ENCODE measurements around the gene DTHD1.

DTHD1 gene

DNA sequence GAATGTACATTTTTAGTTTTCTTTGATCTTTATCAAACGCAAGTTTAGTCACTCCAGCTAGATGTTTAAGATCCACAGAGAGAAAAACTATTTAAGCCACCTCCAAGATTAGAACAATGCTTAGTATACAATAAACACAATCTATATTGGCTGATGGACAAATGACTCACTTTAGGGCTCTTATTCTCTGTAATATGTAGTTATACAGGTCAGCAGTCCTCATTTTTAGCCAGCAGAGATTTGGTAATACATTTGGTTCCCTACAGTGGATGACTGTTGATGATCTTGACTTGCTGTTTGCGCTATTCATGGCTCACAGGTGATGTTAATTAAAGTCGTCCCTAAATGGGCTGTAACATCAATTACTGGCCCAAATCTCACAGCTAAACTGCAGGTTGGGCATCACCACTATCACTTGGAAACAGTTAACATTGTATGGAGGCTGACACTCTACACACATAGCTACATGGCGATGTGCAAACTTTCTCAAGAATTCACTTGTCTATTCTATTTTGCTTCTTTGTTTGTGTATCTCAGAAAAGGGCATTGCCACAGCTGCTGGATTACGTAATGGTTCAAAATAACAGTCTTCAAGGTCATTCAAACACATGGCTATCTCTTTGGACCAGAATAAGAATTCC is 11.8 kb upstream of the DTHD1 start:
- no peak for FAIRE-seq

DNA sequence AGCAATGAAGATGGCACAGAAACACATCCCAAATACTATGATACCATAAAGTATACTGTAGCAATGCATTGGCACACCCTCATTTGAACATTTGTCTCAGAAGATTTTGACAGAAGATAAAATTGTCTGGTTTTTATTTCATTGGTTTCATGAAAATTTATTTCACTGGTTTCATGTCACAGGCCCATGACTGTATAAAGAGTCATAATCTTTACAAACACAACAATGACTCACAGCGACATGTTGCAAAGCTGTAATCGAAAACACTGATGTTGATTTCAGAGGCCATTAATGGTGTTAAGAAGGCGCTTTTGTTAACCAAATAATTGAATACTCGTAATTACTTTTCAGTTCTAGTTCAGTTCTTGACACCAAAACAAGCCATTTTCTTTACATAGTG is 8.1 kb upstream of the DTHD1 start:
- no peak for FAIRE-seq

DNA sequence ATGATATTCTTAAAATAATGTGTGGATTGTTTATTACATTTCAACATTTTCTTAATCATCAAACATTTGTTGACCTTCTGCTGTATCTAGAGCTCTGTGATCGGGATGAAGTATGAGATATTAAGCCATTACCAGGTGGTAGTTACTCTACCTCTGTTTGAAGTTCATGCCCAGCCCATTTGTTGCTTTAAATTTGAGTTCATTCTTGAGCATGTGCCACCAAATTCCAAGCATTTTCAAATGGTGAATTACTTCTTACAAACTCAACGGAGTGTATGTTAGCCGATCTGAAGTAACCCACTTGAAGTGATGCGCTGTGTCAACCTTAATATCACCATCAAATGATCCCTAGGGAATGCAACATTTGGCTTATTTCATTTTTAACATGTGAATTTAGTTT is 7.3 kb upstream of the DTHD1 start:
- FAIRE-seq = no peak

DNA sequence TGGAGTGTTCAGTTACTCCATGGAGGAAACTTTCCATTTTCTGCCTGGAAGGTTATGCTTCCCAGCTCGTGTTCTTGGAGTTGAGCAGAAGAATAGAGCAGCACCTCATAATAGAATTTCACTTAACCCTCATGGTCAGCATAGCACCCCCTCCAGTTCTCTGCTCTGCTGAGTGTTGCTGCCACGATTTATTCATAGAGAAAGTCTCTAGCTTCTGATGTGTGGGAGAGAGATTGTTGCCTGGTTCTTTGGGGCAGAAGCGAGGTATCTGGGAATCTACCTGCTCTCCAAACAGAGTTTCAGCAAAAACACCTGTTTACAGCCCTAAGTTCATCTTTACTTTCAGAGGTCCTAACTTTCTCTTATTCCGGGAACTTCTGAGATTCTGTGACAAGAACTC is 3.9 kb upstream of the DTHD1 start:
- FAIRE-seq = no peak

DNA sequence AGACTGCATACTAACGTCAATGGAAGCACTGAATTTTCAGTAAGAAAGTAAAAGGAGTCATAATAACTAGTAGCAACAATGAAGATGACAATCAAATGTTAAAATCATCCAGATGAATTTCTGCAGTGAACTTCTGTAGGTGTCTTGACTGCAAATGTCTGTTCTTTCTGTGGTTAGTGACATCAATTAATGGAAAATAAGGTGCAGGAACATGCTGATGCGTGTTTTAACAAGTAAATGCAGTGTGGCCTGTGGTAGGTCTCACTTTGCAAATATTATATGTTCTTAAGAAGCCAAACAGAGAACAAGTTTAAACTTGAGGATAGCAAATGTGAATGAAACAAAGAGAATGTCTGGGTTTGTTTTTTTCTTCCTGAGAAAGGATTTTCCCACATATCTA is 2.6 kb upstream of the DTHD1 start:
- FAIRE-seq = no peak

DNA sequence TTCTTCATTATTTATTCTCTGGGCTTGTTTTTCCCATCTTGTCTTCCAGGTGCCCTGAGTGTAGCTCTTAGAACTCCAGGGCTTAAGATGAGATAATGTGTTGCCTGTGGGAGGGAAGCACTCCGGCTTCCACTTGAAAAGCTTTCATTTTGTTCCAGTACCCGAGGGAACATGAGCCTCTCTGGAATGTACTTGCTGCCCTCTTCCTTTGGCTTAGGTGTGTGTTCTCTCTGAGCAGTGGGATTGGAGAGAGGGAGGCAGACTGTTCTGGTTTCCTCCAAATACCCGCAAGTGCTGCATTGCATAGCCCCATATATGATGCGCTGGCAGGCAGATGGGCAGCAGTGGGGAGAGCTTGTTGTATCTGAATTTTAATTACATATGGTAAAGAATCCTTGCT is 861 bp upstream of the DTHD1 start:
- no peak for FAIRE-seq

DNA sequence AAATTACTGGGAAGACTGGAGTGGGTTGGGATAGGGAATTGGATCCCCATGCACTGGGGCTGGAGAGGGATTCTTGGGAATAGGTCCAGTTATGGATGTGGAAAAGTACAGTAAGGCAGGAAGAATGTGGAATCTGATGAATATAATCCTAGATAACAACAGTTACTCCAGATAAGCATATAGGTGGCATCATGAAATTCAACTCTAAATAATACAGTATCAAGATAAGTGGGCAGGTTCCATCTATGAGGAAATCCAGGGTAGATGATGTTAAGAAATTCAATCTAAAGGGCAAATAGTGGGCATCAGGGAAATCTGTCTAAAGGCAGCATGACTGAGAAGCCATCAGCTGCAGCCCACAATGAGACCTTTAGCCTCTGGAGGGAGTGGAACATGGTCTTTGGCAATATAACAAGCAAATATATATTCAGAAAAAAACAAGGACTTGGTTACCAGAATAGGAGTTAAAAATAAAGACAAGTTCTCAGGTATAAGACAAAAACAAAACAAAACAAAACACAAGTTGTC is 1.2 kb downstream of the DTHD1 start:
- FAIRE-seq = no peak

DNA sequence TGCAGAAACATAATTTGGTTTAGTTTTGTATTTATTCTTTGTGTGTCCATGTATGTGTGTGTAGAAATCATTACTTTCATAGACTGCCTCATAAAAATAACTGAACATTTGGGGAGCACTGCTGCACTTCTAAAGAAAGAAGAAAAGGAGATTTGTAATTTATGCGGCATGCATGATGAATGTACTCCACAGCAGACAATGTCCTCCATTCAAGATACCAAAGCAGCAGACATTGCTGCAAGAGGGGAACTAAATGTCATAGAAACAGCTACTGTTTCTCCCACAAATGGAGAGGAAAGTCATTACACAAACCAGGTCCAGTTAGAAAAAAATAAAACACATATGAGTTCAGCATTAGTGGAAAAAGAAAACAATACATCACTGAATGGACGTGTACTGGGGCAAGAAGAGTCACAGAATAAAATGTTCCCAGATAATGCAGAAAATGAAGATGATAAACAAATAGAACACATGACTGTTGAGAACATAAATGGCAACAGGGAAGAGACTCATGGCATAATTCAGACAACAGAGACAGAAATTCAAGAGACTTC is 2.6 kb downstream of the DTHD1 start:
- no peak for FAIRE-seq

DNA sequence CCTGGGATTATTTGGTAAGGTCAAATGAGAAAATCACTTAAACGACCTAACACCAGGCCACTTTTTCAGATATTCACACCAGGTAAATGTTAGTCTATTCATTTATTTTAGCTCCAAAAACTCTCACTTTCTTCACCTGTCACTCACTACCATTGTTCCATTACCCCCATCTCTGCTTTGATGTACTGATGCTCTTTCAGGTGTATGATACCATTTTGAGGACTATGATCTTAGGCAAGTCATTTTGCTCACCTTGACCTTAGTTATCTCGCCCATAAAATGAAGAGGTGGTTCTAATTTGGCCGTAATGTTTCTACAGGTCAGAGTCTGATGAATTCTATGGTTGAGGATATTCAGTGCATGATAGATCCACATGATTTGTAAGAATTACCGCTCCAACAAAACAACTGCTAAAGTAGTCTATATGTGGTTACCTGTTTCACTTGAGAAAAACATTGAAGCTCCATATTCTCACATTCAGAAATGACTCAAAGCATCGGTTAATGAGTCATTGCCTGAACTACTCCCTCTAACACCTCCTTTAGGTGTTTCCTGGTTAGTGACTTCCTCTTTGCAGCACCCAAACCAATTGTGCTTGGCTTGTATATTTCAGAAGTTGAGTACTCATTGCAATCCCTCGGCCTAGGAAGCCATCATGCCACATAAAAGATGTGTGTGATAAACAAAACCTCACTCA is 4.5 kb downstream of the DTHD1 start:
- no peak for FAIRE-seq

DNA sequence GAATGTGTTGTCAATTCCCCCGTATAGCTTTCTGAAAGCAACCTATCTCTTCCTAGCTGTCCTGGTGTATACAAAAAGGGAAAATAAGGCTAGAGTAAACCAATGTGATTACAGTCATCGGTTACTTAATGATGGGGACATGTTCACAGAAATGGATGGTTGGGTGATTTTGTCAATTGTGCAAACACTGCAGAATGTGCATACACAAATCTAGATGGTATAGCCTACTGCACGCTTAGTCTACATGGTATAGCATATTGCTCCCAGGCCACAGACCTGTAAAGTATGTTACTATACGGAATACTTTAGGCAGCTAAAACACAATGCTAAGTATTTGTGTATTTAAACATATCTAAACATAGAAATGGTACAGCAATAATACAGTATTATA is 5.1 kb downstream of the DTHD1 start:
- no peak for FAIRE-seq

DNA sequence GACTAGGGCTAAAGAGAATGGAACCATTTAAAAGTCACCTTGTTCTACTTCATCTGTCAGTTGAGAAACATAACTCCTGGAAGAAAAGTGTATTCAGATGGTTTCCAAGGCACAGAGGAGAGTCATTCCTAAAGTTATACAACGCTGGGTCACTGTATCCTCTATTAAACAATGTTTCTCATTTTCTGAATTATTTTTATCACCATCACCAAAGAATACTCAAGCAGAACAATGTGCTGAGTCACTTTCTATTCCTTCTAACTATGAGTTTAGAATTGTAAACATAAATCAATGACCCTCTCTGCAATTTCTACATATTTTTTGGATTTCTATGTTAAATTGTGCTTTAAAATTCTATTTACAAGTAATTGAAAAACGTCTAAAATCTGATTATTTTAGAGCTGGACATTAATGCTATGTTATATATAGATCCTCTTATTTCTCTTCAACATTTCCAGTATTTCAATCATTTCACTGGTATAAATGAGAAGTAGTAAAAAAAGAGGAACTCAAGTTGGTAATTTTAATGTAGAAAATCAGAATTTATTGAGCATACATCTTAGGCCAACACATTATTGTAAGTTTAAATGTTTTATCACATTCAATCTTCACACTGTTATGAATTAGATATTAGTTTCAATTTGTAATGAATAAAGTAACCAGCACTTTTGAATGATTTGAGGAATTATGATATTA is 7.5 kb downstream of the DTHD1 start:
- no peak for FAIRE-seq

DNA sequence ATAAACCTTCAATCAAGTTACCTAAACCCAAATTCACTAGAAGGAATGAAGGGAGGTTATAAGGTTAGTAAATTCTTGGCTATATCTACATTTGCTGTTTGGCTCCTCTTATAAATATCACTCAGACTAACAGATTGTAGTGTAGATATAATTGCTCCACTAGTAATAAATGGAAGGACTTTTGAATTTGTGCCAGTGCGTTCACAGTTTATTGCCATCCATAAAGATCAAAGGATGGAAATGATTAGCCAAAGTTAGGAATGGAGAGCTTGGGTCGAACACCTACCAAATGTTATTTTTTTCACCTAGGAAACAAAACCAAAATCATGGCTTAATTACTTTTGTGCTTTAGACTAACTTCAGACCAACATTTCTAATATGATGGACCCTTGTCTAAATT is 9.2 kb downstream of the DTHD1 start:
- peak; percentile 89 for FAIRE-seq

DNA sequence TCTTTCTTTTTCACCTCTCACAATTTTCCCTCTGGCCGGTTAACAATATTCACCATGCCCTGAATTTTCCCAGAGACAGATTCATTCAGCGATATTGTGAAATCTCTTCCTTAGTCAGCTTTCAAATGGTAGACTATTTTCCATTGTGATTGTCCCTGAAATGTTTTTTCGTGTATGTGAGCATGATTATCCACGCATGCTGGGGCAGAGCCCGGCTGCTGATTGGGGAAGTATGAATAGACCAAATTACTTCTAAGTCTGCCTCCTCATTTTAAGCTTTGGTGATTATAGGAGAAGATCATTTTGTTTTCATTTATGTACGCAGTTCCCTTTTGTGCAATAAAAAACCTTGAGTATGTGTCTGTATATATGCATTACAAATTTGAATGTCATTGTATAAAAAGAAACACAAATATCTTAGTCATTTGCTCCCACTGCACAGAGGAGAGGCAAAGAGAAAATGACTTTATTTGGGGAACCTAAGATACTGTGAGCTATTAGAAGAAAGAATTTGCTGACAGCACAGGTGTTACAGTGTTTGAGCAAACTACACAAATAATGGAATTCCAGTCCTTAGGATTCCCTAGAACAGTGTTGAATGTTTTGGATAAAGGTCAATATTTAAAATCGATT is 11.3 kb downstream of the DTHD1 start:
- FAIRE-seq = no peak

DNA sequence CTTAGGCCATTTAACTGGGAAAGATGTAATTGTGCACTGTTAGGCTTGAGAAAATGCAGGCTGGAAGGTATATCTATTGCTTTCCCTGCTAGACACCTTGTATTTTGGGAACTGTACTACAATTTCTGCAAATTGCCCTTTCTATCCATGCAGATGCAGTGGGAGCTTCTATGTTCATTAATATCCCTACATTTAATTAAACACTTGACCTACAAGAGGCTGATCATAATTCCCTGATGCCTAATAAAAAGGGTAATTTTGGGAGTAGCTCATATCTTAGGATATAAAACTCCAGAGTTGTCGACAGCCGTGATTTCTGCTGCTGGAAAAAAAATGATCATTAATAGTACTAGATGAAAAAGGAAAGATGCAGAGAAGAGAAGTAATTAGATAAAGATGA is 19.7 kb downstream of the DTHD1 start:
- FAIRE-seq = no peak

DNA sequence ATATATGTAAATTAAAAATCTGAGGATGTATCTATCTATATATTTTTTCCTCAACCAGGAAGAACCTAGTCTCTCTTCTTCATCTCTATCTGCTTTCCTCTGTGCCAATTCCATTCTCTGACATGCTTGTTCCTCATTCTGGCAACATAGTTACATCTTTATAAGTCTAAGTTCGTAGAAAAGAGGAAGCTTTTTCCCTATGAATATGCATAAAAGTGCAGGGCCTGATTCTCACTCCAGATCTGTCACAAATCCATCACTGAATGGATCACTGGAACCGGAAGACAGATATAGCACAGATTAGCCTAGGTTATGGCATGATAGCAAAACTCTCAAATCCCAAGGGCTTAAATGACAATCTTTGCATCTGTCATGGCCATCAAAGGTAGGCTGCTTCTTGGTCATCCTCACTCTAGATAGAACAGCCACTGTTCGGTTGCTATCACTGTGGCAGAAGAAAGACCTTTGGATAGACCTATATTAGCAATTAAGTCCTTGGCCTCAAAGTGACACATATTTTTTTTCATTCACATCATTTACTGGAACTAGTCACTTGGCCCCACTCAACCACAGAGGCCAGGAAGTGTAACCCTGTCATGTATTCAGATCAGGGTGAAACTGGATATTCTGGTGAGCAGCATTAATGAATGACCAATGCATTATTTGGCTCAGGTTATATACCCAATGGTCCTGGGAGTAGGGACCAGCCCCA is 22.2 kb downstream of the DTHD1 start:
- FAIRE-seq = no peak

DNA sequence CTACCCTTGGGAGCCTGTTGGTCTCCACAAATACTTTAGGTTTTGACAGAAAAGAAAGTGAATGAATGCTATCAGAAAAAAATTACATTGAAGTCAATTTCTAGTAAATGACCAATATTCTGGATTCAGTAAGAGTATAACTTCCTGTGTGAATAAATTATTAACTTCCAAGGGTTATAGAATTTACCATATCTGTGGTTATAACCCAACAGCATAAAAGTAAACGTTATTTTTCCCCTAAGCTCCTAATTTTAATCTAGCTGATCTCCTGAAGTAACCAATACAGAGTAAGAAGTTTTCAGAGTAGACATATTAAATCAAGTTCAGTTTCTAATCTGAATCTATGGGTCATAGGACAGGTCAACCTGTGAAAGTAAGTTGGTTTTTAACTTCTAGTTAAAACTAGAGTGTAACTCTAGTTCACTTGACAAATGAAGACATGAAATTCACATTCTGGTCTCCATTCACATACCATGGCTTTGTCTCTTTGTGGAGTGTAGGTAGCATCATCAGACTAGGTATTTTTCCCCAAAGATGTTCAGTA is 22.8 kb downstream of the DTHD1 start:
- no peak for FAIRE-seq

DNA sequence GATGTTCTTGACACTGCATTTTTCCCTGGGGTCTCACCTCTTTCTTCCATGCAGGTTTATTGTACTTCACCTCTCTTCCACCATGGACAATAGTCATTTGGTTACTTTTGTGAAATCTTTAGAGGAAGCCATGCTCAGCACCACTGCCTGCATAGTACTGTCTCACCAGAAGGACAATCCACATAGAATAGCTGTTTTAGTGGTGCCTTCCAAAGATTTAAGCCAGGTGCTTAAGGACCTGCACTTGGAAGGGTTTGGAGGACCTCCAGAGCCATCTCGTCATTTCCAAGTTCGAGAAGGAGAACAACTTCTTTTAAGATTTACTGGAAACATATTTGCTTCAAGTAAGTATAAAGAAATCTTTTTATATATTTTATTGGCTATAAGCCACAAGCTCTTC is 26.7 kb downstream of the DTHD1 start:
- FAIRE-seq = no peak

DNA sequence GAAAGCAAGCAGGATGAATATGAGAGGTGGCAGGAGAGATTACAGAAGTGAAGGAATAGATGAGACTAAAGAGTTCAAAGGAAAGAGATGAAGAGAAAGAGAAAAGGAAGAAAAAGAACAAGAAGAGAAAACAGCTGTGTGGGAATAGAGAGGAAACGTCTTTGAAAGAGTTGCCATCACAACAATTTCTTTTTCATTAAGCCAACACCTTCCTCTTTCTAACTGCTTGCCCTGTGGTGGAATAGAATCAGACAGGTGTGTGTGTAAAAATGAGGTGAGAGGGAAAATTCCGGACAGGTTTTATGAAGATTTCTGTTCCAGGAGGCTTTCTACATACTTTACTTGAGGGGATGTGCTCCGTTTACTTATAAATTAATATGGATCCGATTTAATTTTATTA is 28.8 kb downstream of the DTHD1 start:
- no peak for FAIRE-seq

DNA sequence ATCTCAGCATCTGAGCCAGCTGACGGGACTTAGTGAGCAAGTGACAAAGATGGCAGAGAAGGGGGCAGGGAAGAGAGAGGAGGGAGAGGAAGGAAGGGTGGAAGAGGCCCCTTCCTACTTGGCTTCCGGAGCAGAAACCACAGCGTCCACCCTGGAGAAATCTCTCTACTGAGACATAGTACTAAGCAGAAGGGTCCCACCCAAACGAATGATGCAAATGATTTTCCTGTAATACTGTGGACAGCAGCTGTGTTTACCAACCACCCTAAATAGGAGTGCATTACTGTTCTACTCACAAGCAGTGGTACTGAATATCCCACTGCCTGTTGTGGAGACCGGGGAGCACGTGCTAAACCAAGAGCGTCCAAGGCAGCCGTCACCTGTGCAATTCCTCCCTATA is 29.4 kb downstream of the DTHD1 start:
- FAIRE-seq = no peak

DNA sequence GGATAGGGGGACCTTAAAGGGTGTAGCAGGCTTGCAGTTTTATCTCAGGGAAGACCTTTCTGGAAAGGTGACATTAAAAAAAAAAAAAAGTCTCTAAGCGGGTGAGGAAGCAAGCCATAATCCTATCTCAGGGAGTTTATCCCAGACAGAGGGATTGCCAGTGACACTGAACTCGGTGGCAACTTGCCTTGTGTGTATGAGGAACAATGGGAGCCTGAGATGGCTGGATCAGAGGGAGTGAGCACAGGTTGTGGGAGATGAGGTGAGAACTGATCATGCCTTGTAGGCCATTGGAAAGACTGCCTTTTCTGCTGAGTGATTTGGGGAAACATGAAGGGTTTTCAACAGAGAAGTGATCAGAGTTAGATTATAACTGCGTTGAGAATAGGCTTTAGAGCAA is 31.1 kb downstream of the DTHD1 start:
- no peak for FAIRE-seq

DNA sequence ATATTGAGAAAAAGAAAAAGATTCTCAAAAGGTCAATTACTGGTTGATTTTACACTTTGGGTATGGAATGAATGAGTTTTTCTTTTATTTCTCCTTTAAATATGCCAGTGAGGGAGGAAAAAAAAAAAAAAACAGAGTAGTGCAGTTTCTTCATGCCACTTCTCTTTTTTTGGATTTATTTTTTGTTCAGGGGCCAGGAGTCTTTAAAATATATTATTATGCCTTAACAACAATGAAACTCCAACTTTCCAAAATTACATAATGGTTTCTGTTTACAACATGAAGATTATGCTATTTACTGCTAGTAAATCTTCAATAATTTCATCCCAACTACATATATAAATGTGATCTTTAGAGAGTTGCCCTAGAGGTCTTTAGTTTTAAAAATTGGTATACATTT is 31.9 kb downstream of the DTHD1 start:
- FAIRE-seq = no peak

DNA sequence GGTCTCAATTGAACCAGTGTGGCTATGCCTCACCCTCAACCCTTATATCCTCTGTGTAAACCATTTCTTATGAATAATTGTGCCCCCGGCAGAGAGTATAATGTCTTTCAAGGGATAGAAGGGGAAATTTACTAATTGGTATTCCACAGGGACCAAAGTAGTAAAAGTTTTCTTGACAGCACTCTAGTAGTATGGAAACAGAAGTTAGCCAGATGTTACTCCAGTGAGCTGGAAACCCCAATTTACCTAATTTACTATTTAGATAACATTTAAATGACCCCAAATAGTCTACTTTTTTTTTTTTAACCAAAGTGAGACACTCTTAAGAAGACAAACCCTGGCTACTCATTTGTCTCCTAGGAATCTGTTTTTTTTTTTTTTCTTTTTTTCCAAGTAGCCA is 32.3 kb downstream of the DTHD1 start:
- no peak for FAIRE-seq
